Activated T-cell treated with anti-CD3 and anti-CD28 coated beads, Interleukin-2, amount 50 U/mL, for 72 hours (primary cell): ENCODE results near the gene LDLRAD3. TPM values are rescaled to one million over a fixed set of nuclear protein-coding genes. Genes with fewer than 3 reads are reported as not detected.

Experiments
- ATAC-seq, 2 donors: fragments of 150-1000 bp; cut with Tn5 transposase; replicated peaks in 1 of 2; 2 replicates each; pipeline ENCODE4 v1.10.0; 2021; ENCODE audit warnings: moderate library complexity in 2 of 2, mild to moderate bottlenecking in 1 of 2
- DNase-seq, 2 donors: peaks; one replicate each; pipeline ENCODE4 v3.0.0; 2021 to 2022; ENCODE audit warnings: mixed read lengths in 1 of 2
- H3K27ac Mint-ChIP-seq: one replicate; pipeline ENCODE4 v1.8.0; 2022; ENCODE audit warnings: mild to moderate bottlenecking, moderate library complexity, mixed read lengths
- H3K27me3 Mint-ChIP-seq: one replicate; pipeline ENCODE4 v1.8.0; 2022; ENCODE audit warnings: low read depth, mixed read lengths
- H3K36me3 Mint-ChIP-seq, 2 donors: one replicate each; pipeline ENCODE4 v1.8.0; 2022; ENCODE audit warnings: mixed read lengths in 2 of 2, mild to moderate bottlenecking in 1 of 2; ENCODE audit not compliant: insufficient read depth in 2 of 2
- H3K4me1 Mint-ChIP-seq: one replicate; pipeline ENCODE4 v1.8.0; 2022; ENCODE audit warnings: low read depth, mixed read lengths
- H3K4me3 Mint-ChIP-seq, 2 donors: one replicate each; pipeline ENCODE4 v1.8.0; 2022; ENCODE audit warnings: mild to moderate bottlenecking in 2 of 2, mixed read lengths in 2 of 2, moderate library complexity in 2 of 2
- H3K9me3 Mint-ChIP-seq, 2 donors: one replicate each; pipeline ENCODE4 v1.8.0; 2022; ENCODE audit warnings: mixed read lengths in 2 of 2
- total RNA-seq, 2 donors: library from RNA; stranded (reverse); gene quantifications; one replicate each; pipeline ENCODE4 v1.2.3, GENCODE V29; 2022

The LDLRAD3 gene
- total RNA-seq, 2 donors from 2014 or later, result not detected

GRCh38 chr11:36060926-36061325 is 117.1 kb downstream of the LDLRAD3 start:
- Mint-ChIP-seq H3K9me3 (peaks cover 0 to 5% of the 10 kb centered on the region in 2 donors), H3K27ac (no peak overlapping the region), H3K4me1 (no peaks in the 10 kb centered on the region), H3K4me3 (no peak overlapping the region), H3K36me3 (no peaks in the 10 kb centered on the region), H3K27me3 (peaks cover 19% of the 10 kb centered on the region)
- ATAC-seq (no peak), DNase-seq (no peak)

GRCh38 chr11:36061471-36061870 is 117.6 kb downstream of the LDLRAD3 start:
- Mint-ChIP-seq H3K36me3 (no peaks in the 10 kb centered on the region), H3K4me3 (no peak overlapping the region), H3K27me3 (peaks cover 19% of the 10 kb centered on the region), H3K4me1 (no peaks in the 10 kb centered on the region), H3K9me3 (peaks cover 0 to 5% of the 10 kb centered on the region in 2 donors), H3K27ac (no peak overlapping the region)
- ATAC-seq (no peak), DNase-seq (no peak)

- H3K36me3 Mint-ChIP-seq, result no peaks in the 10 kb centered on the region
- H3K4me3 Mint-ChIP-seq, result no peak overlapping the region
- H3K27me3 Mint-ChIP-seq, result peaks cover 15% of the 10 kb centered on the region
- ATAC-seq (no peak), DNase-seq (no peak)
- peaks cover 4 to 9% of the 10 kb centered on the region in 2 donors for H3K9me3 Mint-ChIP-seq
- H3K27ac Mint-ChIP-seq, result no peak overlapping the region
- no peaks in the 10 kb centered on the region for H3K4me1 Mint-ChIP-seq
Observed at GRCh38 chr11:36062796-36063365, 119.0 kb downstream of the LDLRAD3 start.

DNA sequence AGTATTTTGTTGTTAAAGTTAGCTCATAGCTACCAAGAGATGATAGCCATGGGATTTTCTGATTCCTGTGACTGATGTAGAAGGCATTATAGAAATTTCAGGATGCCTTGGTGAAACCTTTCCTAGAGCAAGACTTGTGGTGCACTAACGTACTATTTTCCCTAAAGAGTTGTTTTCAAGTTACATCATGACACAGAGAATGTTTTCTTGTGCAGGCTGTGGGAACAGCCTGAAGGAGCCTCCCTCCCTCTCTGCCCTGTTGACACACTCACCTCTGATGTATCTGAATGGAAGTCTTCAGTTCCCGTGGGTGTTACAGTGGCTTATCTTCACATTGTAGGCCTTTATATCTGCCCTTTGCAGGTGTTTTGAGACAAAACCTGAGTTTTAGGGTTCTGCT is 121.6 kb downstream of the LDLRAD3 start:
- peaks cover 3 to 4% of the 10 kb centered on the region in 2 donors for H3K9me3 Mint-ChIP-seq

GRCh38 chr11:36066891-36067290 is 123.0 kb downstream of the LDLRAD3 start:
- no peak for ATAC-seq
- Mint-ChIP-seq H3K36me3 (no peaks in the 10 kb centered on the region), H3K9me3 (peaks cover 3 to 4% of the 10 kb centered on the region in 2 donors), H3K4me3 (no peak overlapping the region), H3K27ac (no peak overlapping the region), H3K27me3 (peaks cover 11% of the 10 kb centered on the region), H3K4me1 (no peaks in the 10 kb centered on the region)
- no peak for DNase-seq

More for the DNA sequence above, 121.6 kb downstream of the LDLRAD3 start:
- Mint-ChIP-seq H3K27me3 (peaks cover 10% of the 10 kb centered on the region), H3K4me1 (no peaks in the 10 kb centered on the region), H3K36me3 (no peaks in the 10 kb centered on the region), H3K4me3 (no peak overlapping the region), H3K27ac (no peak overlapping the region)
- ATAC-seq (no peak), DNase-seq (no peak)

GRCh38 chr11:36069576-36070212 is 125.8 kb downstream of the LDLRAD3 start:
- no peak for DNase-seq
- H3K9me3 Mint-ChIP-seq, result peaks cover 3 to 4% of the 10 kb centered on the region in 2 donors
- peaks cover 11% of the 10 kb centered on the region for H3K27me3 Mint-ChIP-seq
- no peaks in the 10 kb centered on the region for H3K36me3 Mint-ChIP-seq
- H3K4me1 Mint-ChIP-seq, result no peaks in the 10 kb centered on the region
- no peak overlapping the region for H3K27ac Mint-ChIP-seq
- ATAC-seq, result no peak
- H3K4me3 Mint-ChIP-seq, result no peak overlapping the region

DNA sequence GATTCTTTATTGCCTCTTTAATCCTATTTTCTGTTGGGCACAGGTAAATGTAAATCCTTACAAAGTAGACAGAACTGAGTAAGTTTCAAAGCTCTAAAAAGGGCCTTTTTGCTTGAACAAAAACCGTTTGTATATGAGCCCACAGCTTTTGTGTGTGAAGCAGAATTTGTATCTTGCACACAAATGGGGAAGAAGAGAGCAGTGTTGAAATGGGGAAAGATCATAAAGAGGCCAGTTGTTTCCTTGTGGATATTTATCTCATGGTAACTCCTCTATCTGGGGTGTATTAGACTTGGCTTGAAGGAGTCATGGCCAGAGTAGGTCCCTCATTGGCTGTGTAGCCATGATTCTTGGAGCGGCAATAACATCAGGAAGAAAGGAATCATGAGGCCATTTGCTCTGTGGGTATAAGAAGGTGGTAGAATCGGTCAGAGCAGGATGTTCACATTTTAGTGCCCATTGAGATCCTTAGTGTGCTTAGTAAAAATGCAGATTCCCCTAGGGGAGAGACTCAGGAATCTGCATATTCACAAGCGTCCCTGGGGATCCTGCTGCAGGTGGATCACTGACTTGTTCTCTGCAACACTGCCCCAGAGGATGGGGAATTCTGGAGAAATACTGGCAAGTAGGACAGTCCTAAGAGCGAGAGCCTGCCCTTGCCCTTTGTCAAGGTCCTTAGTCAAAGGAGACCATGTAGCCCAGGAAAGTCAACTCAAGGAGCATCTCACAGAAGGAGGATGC is 126.5 kb downstream of the LDLRAD3 start:
- no peak overlapping the region for H3K4me3 Mint-ChIP-seq
- ATAC-seq (no peak), DNase-seq (no peak)
- H3K36me3 Mint-ChIP-seq, result no peaks in the 10 kb centered on the region
- no peaks in the 10 kb centered on the region for H3K4me1 Mint-ChIP-seq
- H3K9me3 Mint-ChIP-seq, result peaks cover 3 to 4% of the 10 kb centered on the region in 2 donors
- H3K27me3 Mint-ChIP-seq, result peaks cover 15% of the 10 kb centered on the region
- no peak overlapping the region for H3K27ac Mint-ChIP-seq

- H3K4me1 Mint-ChIP-seq, result no peaks in the 10 kb centered on the region
- no peaks in the 10 kb centered on the region for H3K36me3 Mint-ChIP-seq
- DNase-seq (no peak), ATAC-seq (no peak)
- H3K4me3 Mint-ChIP-seq, result no peak overlapping the region
- no peak overlapping the region for H3K27ac Mint-ChIP-seq
- H3K9me3 Mint-ChIP-seq, result peaks cover 4 to 5% of the 10 kb centered on the region in 2 donors
- peaks cover 19% of the 10 kb centered on the region for H3K27me3 Mint-ChIP-seq
Observed at GRCh38 chr11:36070954-36071330, 127.1 kb downstream of the LDLRAD3 start.

DNA sequence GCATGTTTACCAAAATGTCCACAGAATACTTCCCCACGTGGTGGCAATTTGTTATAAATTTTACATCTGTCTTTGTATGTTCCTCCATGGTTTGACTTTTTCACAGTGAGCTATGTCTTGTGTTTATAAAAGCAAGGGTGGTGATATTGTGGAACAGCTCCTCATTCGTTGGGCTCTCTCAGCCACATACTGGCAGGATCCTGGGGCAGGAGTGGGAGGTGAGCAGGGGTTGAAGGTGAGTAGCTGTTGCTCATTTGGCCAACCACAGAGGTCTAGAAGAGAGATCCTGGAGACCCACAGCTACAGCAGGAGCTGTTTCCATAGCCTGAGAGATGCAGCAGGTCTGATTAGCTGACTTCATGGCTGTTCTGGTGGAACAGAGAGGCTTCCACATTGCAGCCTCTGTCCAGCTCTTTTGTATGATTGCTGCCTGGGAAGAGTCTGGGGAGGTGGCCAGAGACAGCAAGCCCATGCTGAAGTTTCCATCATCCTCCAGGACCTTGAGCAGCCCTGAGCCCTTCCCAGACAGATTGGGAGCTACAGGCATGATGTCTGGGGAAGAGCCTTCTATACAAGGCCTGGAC is 128.1 kb downstream of the LDLRAD3 start:
- no peak overlapping the region for H3K4me3 Mint-ChIP-seq
- no peak for ATAC-seq
- no peaks in the 10 kb centered on the region for H3K36me3 Mint-ChIP-seq

DNA sequence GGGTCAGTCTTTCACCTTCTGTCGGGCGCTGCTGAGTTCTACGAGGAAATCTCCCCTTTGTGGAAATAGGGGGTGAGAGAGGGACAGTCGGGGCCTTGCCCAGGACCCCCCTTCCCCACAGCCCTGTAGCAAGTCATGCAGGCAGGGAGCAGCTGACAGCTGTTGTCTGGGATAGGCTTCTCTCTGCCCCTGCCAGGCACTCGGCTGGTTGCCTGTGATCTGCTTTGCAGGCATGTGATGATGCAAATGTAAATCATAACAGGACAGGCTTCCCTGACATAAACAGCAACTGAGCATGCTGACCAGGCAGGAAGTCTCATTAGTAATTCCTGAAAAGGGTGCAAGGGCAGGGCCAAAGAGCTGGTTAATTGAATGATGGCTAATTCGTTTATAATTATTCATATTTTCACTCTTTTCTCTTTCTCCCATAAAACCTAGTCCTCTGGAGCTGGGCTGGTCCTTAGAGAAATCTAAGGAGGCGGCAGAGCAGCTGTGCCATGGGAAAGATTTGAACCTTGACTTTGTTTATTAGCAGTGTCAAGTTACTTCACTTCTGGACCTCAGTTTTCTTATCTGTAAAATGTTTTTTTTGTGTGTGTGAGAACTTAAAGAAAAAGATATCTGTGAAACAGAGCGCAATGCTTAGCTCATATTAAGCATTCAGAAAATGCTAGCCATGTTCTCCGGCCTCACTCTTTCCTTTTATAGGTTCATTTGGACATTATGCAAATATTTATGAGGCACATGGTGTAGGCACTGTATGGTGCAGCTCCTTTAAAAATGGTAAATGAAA is 129.7 kb downstream of the LDLRAD3 start:
- DNase-seq (no peak), ATAC-seq (no peak)
- peaks cover 19% of the 10 kb centered on the region for H3K27me3 Mint-ChIP-seq
- H3K4me1 Mint-ChIP-seq, result no peaks in the 10 kb centered on the region
- H3K9me3 Mint-ChIP-seq, result peaks cover 0 to 1% of the 10 kb centered on the region in 2 donors
- H3K4me3 Mint-ChIP-seq, result no peak overlapping the region
- no peaks in the 10 kb centered on the region for H3K36me3 Mint-ChIP-seq
- no peak overlapping the region for H3K27ac Mint-ChIP-seq

More for the DNA sequence above, 128.1 kb downstream of the LDLRAD3 start:
- no peak overlapping the region for H3K27ac Mint-ChIP-seq
- no peak for DNase-seq
- H3K9me3 Mint-ChIP-seq, result peaks cover under 1 to 2% of the 10 kb centered on the region in 2 donors
- H3K27me3 Mint-ChIP-seq, result peaks cover 19% of the 10 kb centered on the region
- no peaks in the 10 kb centered on the region for H3K4me1 Mint-ChIP-seq

GRCh38 chr11:36074941-36075431 is 131.1 kb downstream of the LDLRAD3 start:
- Mint-ChIP-seq H3K27ac (no peak overlapping the region), H3K4me3 (no peak overlapping the region), H3K9me3 (peaks cover 0 to 1% of the 10 kb centered on the region in 2 donors), H3K27me3 (peaks cover 15% of the 10 kb centered on the region), H3K36me3 (no peaks in the 10 kb centered on the region), H3K4me1 (no peaks in the 10 kb centered on the region)
- ATAC-seq (no peak), DNase-seq (no peak)

DNA sequence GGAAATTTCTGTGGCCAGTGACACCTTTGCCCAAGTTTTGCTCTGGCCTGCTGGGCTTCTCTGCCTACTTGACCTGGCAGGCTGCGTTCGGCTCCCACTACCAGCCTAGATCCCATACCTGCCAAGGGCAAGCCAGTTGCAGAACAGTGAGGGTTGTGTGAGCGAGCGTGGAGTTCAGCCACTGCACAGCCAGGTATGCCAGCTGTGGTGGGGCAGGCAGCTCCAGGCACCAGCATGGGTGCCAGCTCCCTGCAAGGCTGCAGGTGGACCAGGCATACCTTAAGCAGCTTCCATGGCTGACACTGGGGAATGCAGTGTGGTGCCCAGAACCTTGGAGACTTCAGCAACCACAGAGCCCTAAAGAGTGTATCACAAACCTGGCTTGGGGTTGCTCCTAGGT is 133.5 kb downstream of the LDLRAD3 start:
- DNase-seq, result no peak
- Mint-ChIP-seq H3K4me1 (no peaks in the 10 kb centered on the region), H3K9me3 (peaks cover 0 to 1% of the 10 kb centered on the region in 2 donors), H3K4me3 (no peak overlapping the region), H3K27ac (no peak overlapping the region), H3K36me3 (no peaks in the 10 kb centered on the region), H3K27me3 (peaks cover 8% of the 10 kb centered on the region)
- no peak for ATAC-seq
